GM12878 (cell line): ENCODE results near the gene B3GALNT2. TPM values are rescaled to one million over a fixed set of nuclear protein-coding genes. Genes with fewer than 3 reads are reported as not detected.

Experiments
- ATAC-seq: fragments of 200-7000 bp; cut with Tn5 transposase; 3 replicates; pipeline ENCODE4 v1.9.1; 2020; ENCODE audit warnings: mild to moderate bottlenecking, moderate library complexity
- BruUV-seq: library from RNA; stranded (reverse); fragments of 400-500 nt; replicated peaks from 2 replicates; lab custom pipeline; 2021; lab: Mats Ljungman, UMichigan
- CTCF ChIA-PET: fragments of 300-600 bp; sonication (Branson Sonifier 250); formaldehyde crosslinking; extraction: SDS; loops from one replicate; lab custom pipeline; 2021; ENCODE audit warnings: inconsistent platforms; lab: Yijun Ruan, JAX
- POLR2A ChIA-PET: fragments of 350-600 bp; formaldehyde crosslinking; extraction: SDS; loops from one replicate; lab custom pipeline; 2021; ENCODE audit warnings: inconsistent platforms; lab: Charles Lee
- RAD21 ChIA-PET: fragments of 300-600 bp; sonication (Branson Sonifier 250); formaldehyde crosslinking; loops from one replicate; lab custom pipeline; 2023; ENCODE audit warnings: antibody characterized with exemption; ENCODE audit not compliant: unreplicated experiment; lab: Charles Lee
- SMC1A ChIA-PET: fragments of 300-600 bp; sonication (Branson Sonifier 250); formaldehyde crosslinking; loops from one replicate; lab custom pipeline; 2023; ENCODE audit not compliant: unreplicated experiment, uncharacterized antibody; lab: Charles Lee
- DNase-seq: peaks from one replicate; pipeline ENCODE4 v3.0.0-alpha.2; 2011; ENCODE audit warnings: low read depth, low spot score
- FAIRE-seq: peaks from 3 replicates; lab custom pipeline; 2011; peaks lifted over from hg19 to GRCh38; lab: Jason Lieb, UNC
- H2AFZ ChIP-seq: 2 replicates; pipeline ENCODE4 v1.6.0; 2011; ENCODE audit warnings: low read depth, low read length, control low read depth; ENCODE audit not compliant: control insufficient read depth
- H3K27ac ChIP-seq: 2 replicates; pipeline ENCODE4 v1.5.1; 2011; ENCODE audit warnings: control low read depth; ENCODE audit not compliant: control insufficient read depth, insufficient read depth
- H3K27me3 ChIP-seq, 2 experiments: replicated peaks in 1 of 2; 2 replicates each; pipeline versions ENCODE4 v1.6.0 to v1.6.1; 2011; ENCODE audit warnings: low read length in 1 of 2; ENCODE audit not compliant: control insufficient read depth in 2 of 2, insufficient read depth in 2 of 2
- H3K36me3 ChIP-seq, 2 experiments: 2 replicates each; pipeline ENCODE4 v1.5.1; 2011; ENCODE audit warnings: low read length in 1 of 2; ENCODE audit not compliant: control insufficient read depth in 2 of 2, insufficient read depth in 2 of 2
- H3K4me1 ChIP-seq: 2 replicates; pipeline ENCODE4 v1.6.1; 2011; ENCODE audit warnings: mild to moderate bottlenecking, low read length, moderate library complexity, mixed read lengths; ENCODE audit not compliant: control insufficient read depth, insufficient read depth
- H3K4me2 ChIP-seq: 2 replicates; pipeline ENCODE4 v1.6.0; 2011; ENCODE audit warnings: control low read depth; ENCODE audit not compliant: control insufficient read depth, insufficient read depth
- H3K4me3 ChIP-seq: fragments of 200-600 bp; sonication (generic); 2 replicates; pipeline ENCODE4 v1.5.1; 2016
- H3K79me2 ChIP-seq: 2 replicates; pipeline ENCODE4 v1.6.0; 2011; ENCODE audit warnings: low read length; ENCODE audit not compliant: control insufficient read depth, insufficient read depth
- H3K9ac ChIP-seq: 2 replicates; pipeline ENCODE4 v1.8.0; 2011; ENCODE audit warnings: low read length, control low read depth, mixed read lengths; ENCODE audit not compliant: control insufficient read depth, insufficient read depth
- H3K9me3 ChIP-seq: replicated peaks from 3 replicates; pipeline ENCODE4 v1.5.1; 2011; ENCODE audit warnings: mild to moderate bottlenecking, low read length; ENCODE audit not compliant: control insufficient read depth, insufficient read depth
- H4K20me1 ChIP-seq: 2 replicates; pipeline ENCODE4 v1.6.0; 2011; ENCODE audit not compliant: control insufficient read depth, insufficient read depth
- CREB1 ChIP-seq: IDR thresholded peaks from 2 replicates; pipeline ENCODE4 v1.6.1; 2012; ENCODE audit warnings: low read depth, mild to moderate bottlenecking, inconsistent platforms
- CTCF ChIP-seq, 3 experiments: IDR thresholded peaks in 2 of 3; conservative IDR thresholded peaks in 1 of 3; 2 replicates each; pipeline ENCODE4 v1.5.1; 2011; ENCODE audit warnings: low read depth in 3 of 3, low read length in 3 of 3, mild to moderate bottlenecking in 3 of 3, control low read depth in 2 of 3, moderate library complexity in 2 of 3, inconsistent platforms in 1 of 3, mixed read lengths in 1 of 3; ENCODE audit not compliant: control insufficient read depth in 2 of 3, insufficient read depth in 1 of 3; ENCODE audit errors: extremely low read depth in 1 of 3
- NR2F1 ChIP-seq: fragments of 450-650 bp; conservative IDR thresholded peaks from 2 replicates; pipeline ENCODE4 v1.6.1; 2017; ENCODE audit warnings: mild to moderate bottlenecking
- PKNOX1 ChIP-seq: fragments of 450-650 bp; IDR thresholded peaks from 2 replicates; pipeline ENCODE4 v1.6.1; 2016; ENCODE audit warnings: mild to moderate bottlenecking
- RAD21 ChIP-seq: IDR thresholded peaks from 2 replicates; pipeline ENCODE4 v1.6.1; 2011; ENCODE audit warnings: mild to moderate bottlenecking, low read depth, low read length, moderate library complexity; ENCODE audit not compliant: insufficient read depth
- RUNX3 ChIP-seq: IDR thresholded peaks from 2 replicates; pipeline ENCODE4 v1.6.1; 2012; ENCODE audit warnings: low read length, inconsistent platforms
- SMC3 ChIP-seq: IDR thresholded peaks from 2 replicates; pipeline ENCODE4 v1.6.1; 2011; ENCODE audit warnings: low read length, improper control_type of control experiment, borderline replicate concordance
- SUPT20H ChIP-seq: IDR thresholded peaks from 2 replicates; pipeline ENCODE4 v1.6.1; 2011; ENCODE audit warnings: low read depth, mild to moderate bottlenecking, low read length, moderate library complexity, borderline replicate concordance; ENCODE audit not compliant: control insufficient read depth
- YY1 ChIP-seq: IDR thresholded peaks from 2 replicates; pipeline ENCODE4 v1.6.1; 2011; ENCODE audit warnings: low read depth, mild to moderate bottlenecking, low read length
- WGBS: methylation state at CpG from one replicate; pipeline ENCODE4 v1.1.6; 2016; ENCODE audit warnings: low lambda C conversion rate; ENCODE audit not compliant: insufficient replicate concordance, insufficient coverage; ENCODE audit errors: missing lambda C conversion rate; 5-methylcytosine and 5-hydroxymethylcytosine counted together
- in situ Hi-C: fragments of 300-500 bp; cut with MboI; formaldehyde crosslinking; loops from 9 replicates; pipeline ENCODE4 v1.14.3; 2018; ENCODE audit warnings: mixed read lengths
- intact Hi-C: fragments of 100-400 bp; cut with micrococcal nuclease; formaldehyde crosslinking; loops from one replicate; pipeline ENCODE4 v1.14.2; 2022; ENCODE audit not compliant: unreplicated experiment
- polyA plus RNA-seq, 11 experiments: library from polyadenylated mRNA; depleted of rRNA in 4 of 11; unstranded in 6 of 11; stranded (reverse) in 5 of 11; fragments of >200 nt; fragmentation: Nextera tagmentation in 4 of 11; fragmentation: Illumina TruSeq in 1 of 11; extraction: Ambion mirVana in 4 of 11; extraction: Trizol in 1 of 11; gene quantifications; 1 replicate in 1 of 11; 2 replicates in 10 of 11; pipeline versions ENCODE4 v1.2.1 to v1.2.3, GENCODE V29; 2011 to 2016; ENCODE audit warnings: inconsistent platforms in 2 of 11, missing spikeins in 2 of 11, low read depth in 1 of 11
- total RNA-seq, 4 experiments: library from RNA; depleted of rRNA in 3 of 4; stranded (reverse); fragments of >200 nt in 3 of 4; fragmentation: Illumina TruSeq in 1 of 4; extraction: Trizol in 1 of 4; gene quantifications; 2 replicates each; pipeline versions ENCODE4 v1.2.1 to v1.2.3, GENCODE V29; 2013 to 2021

B3GALNT2 gene
- total and polyA plus RNA-seq, 10 of the 15 experiments (the other 5 are each of a cell fraction or from before 2014, with no cell fraction given): 0.77 to 19.7 (median 12.7) TPM

GRCh38 chr1:235415008-235415904 lies 89.0 kb downstream of the B3GALNT2 start:
- FAIRE-seq (peak; percentile 13), DNase-seq (peak; percentile 15), ATAC-seq (peak; percentile 97)
- in situ Hi-C loops: loop anchor here (5.0 kb wide), 2 partner anchors 168 to 313 kb away; no protein-coding TSS in a partner anchor
- no peak overlapping the region for H3K4me2 ChIP-seq
- H2AFZ ChIP-seq: peak overlapping the region; percentile 21; the same call in 1 of the 2 replicates
- intact Hi-C loops: loop anchor here (1.0 to 10.0 kb wide), 6 partner anchors 84 to 1300 kb away; no protein-coding TSS in a partner anchor
- no TSS peak for BruUV-seq
- H4K20me1 ChIP-seq: no peaks in the 10 kb centered on the region
- H3K4me3 ChIP-seq: no peak overlapping the region
- no peaks in the 10 kb centered on the region for H3K9me3 ChIP-seq
- ChIA-PET CTCF (interaction anchor here (0.6 to 5.3 kb wide), 47 partner anchors 8 to 1091 kb away, joined by 3 to 101 read pairs (median 6); partner anchors contain the start of genes B3GALNT2, RBM34 and TBCE), POLR2A (interaction anchor here (0.7 kb wide), 1 partner anchor 919 kb away, joined by 3 read pairs; no protein-coding TSS in a partner anchor), SMC1A (interaction anchor here (0.6 to 3.3 kb wide), 31 partner anchors 8 to 962 kb away, joined by 3 to 46 read pairs (median 5); partner anchors contain the start of genes B3GALNT2, RBM34 and TBCE), RAD21 (interaction anchor here (0.7 to 3.3 kb wide), 22 partner anchors 9 to 927 kb away, joined by 3 to 28 read pairs (median 6); partner anchors contain the start of gene B3GALNT2)
- no peaks in the 10 kb centered on the region for H3K79me2 ChIP-seq
- H3K27ac ChIP-seq: no peak overlapping the region
- H3K9ac ChIP-seq: no peak overlapping the region
- 71% methylated on average over 7 of the region's 7 CpGs for WGBS
- no peaks in the 10 kb centered on the region; a peak in 1 of 4 replicates for H3K36me3 ChIP-seq
- no peaks in the 10 kb centered on the region for H3K4me1 ChIP-seq
- TF ChIP-seq SMC3 (peak; percentile 81), YY1 (peak; percentile 85), CREB1 (0 out of 2 replicates have a peak, but pooled peaks have one; percentile 26), SUPT20H (no peak), RAD21 (peak; percentile 73), PKNOX1 (peak; percentile 62), CTCF (IDR thresholded peaks at IDR 0.05 in 2 of 3, conservative IDR thresholded peaks at IDR 0.05 in 1 of 3; ENCODE audit: control insufficient read depth in 2 of 3, extremely low read depth in 1 of 3, insufficient read depth in 1 of 3, low read depth in 3 of 3, low read length in 3 of 3) (peak; percentile 78 to 81 (median 80)), RUNX3 (peak; percentile 63), NR2F1 (no peak)
- no peaks in the 10 kb centered on the region for H3K27me3 ChIP-seq
